GM21447 (cell line): ENCODE measurements around the gene CCDC9B.

Experiments used
- ATAC-seq: cut with Tn5 transposase; IDR thresholded peaks from one replicate; pipeline ENCODE4 v1.9.1; 2021; ENCODE audit not compliant: unreplicated experiment

CCDC9B gene

GRCh38 chr15:40345867-40346578 is 5.3 kb upstream of the CCDC9B start:
- ATAC-seq: no peak

- ATAC-seq: no peak
These were observed 4.6 kb upstream of the CCDC9B start for GRCh38 chr15:40345225-40345866.

GRCh38 chr15:40344631-40345120 is 3.9 kb upstream of the CCDC9B start:
- ATAC-seq: no peak

- no peak for ATAC-seq
These were observed 3.5 kb upstream of the CCDC9B start for GRCh38 chr15:40344217-40344616.

- ATAC-seq: no peak
These were observed 2.8 kb upstream of the CCDC9B start for GRCh38 chr15:40343512-40343911.

DNA sequence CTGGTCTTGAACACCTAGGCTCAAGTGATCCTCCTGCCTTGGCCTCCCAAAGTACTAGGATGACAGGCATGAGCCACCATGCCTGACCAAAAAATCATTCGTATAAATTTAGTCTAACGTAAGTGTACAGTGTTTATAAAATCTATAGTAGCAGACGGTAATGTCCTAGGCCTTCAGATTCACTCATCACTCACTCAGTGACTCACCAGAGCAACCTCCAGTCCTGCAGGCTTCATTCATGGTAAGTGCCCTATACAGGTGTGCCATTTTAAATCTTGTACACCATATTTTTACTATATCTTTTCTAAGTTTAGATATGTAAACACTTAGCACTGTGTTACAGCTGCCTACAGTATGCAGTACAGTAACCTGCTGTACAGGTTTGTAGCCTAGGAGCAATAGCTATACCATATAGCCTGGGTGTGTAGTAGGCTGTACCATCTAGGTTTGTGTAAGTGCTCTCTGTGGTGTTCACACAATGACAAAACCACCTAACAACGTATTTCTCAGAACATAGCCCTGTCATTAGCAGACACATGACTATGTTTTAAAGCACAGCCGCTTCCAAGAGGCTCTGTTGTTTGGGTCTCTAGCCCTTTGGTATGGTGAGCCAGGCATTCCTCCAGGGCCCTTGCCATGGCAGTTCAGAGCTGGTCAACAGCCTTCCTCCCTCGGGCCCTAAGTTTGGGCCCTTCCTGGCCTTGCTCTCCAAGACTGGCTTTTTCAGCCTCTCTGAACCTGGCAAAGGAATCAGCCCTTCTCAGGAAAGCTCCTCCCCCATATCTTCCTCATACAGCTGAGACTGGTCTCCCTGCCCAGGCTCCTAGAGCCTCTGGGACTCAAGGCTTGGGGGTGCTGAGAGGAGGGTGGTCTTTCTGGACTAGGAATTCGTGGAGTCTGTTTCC is 1.9 kb upstream of the CCDC9B start:
- ATAC-seq: no peak

- no peak for ATAC-seq
These were observed 550 bp downstream of the CCDC9B start for GRCh38 chr15:40340038-40340739.

DNA sequence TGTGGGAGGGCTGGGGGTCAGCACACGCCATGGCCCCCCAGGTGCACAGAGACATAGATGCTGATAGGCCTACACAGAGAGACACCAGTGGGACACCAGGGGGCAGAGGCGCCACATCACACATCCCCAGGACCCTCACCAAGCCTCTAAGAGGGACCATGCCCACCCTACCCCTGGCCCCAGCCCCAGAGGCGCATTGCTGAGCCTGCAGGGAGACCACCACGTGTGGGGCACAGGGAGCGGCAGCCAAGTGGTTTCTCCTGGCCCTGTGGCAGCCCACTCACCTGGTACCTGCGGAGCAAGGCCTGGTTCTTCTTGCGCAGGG is 1.2 kb downstream of the CCDC9B start:
- ATAC-seq: no peak

GRCh38 chr15:40338921-40339620 is 1.7 kb downstream of the CCDC9B start:
- ATAC-seq: no peak

DNA sequence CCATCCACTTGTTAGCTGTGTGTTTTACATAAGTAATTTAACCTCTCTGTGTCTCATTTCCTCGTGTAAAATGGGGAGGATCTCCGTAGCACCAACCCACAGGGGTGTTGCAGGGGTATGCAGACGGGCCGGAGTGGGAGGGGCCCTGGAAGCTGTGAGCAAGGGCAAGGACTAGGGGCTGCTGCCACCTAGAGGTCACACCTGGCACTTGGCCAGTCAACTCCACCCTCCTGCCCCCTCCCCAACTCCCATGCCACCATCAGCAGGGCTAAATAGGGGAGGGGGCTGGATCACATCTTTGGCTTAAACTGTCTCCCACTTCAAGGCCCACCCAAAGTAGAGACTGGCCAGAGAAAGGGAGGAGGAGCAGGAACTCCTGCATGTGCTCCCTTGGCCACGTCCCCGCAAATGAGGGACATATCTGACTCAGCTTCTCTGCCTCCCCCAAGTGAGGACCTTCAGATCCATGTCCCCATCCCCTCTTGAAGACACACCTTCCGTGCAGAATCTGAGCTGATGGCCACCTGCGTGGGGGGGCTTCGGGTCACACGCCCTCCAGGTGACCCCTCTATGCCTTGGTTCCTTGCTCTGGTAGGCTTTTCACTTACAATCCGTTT is 2.6 kb downstream of the CCDC9B start:
- no peak for ATAC-seq

DNA sequence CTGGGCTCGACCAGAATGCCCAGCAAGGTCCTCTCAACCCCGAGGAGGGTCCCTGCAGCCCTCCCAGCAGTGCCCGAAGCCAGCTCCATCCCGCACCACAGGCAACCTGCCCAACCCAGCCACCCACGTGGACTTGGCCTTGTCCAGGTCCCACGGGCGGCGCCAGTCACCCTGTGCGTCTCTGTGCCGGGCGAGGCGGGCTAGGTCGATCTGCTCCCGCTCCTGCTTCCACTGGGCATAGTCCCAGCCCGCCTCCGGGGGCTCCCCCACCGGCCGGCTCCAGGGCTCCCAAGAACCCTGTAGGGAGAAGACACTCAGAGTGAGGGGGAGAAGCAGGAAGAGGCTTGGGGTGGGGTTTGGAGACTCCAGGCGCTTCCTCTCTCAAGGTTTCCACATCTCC is 3.1 kb downstream of the CCDC9B start:
- ATAC-seq: no peak

DNA sequence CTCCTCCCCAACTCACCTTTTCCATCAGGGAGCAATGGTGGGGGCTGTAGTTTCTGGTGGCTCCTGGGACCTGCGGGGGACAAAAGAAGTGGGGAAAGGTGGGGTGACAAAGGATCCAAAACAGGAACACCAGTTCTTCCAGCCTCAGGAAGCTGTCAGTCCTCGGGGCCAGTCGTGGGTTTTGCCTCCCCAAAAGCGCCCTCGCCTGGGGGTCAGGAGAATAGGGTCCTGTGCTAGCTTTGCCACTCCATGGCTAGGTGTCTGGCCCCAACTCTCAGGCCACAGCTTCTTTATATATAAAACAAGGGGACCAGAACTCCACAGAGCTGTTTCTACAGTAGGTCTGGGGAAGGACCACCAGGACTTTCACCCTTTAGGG is 4.0 kb downstream of the CCDC9B start:
- no peak for ATAC-seq

DNA sequence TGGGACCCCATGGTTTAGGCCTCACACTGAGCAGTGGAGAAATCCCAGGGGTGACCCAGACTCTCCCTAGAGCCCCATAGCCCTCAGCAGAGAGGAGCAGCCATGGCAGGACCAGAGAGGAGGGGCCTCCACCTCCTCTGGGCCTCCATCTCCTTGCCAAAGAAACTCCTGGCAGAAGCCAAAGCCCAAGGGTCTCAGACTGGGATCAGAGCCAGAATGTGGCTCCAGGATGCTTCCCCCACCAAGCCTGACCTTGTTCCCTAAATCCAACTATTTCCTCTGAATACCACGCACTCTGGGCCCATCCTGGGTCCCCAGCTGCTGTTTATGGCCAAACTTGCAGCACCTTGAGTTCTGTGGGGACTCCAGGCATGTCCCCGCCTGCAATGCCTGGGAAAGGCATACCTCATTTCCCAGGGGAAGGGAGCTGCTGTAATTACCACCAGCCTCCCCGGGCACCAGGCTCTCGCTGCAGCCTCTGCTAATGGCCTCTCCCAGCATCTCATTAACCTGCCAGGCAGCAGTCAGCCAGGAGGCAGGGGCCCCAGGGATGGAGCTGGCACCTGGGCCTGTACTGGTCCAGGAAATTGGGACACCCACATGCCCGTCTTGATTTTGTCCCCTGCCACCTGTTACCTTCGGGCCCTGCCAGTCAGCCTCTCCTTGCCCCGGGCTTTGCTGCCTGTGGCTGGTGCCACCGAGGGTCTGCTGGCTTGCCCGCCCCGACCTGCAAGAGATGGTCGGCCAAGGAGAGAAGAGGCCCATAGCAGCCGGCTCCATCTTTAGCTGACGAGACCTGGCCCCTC is 4.6 kb downstream of the CCDC9B start:
- no peak for ATAC-seq

DNA sequence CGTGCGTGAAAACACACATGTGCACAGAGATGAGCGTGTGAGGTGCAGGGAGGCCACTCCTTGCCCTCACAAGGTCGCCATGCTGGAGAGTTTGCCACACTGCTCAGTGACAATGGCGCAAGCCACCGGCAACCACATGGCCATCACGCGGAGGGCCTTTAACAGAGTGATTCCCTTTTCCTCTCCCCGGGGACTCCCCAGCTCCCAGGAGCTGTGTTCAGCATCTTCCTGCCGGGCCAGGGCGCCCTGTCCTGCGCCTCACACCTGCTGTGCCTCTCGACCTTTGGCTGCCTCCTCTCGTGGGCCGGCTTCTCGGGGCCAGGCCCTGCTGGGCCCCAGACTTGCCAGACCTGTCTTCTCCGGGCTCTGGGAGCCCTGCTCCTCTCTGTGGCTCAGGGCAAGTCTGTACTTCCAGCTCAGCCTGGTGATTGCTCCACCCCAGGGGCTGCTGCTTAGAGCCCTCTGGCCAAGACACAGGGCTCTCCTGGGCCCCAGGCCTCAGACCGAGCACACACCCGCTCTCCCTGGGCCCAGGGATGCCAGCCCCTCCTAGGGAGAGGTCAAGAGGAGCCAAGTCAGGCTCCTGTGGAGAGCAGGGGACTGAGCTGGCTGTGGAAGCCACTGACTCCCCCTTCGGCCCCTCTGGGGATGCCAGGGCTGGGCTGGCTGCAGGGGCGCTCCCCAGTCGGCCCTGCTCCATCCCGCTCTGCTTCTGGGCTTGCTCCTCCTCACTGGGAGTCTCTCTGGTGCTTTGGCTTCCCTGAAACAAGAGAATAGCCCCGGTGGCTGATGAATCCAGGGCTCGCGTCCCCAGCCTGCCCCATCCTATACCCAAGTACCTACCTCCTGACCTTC is 5.6 kb downstream of the CCDC9B start:
- no peak for ATAC-seq

- no peak for ATAC-seq
These were observed 6.2 kb downstream of the CCDC9B start for GRCh38 chr15:40334541-40334940.

DNA sequence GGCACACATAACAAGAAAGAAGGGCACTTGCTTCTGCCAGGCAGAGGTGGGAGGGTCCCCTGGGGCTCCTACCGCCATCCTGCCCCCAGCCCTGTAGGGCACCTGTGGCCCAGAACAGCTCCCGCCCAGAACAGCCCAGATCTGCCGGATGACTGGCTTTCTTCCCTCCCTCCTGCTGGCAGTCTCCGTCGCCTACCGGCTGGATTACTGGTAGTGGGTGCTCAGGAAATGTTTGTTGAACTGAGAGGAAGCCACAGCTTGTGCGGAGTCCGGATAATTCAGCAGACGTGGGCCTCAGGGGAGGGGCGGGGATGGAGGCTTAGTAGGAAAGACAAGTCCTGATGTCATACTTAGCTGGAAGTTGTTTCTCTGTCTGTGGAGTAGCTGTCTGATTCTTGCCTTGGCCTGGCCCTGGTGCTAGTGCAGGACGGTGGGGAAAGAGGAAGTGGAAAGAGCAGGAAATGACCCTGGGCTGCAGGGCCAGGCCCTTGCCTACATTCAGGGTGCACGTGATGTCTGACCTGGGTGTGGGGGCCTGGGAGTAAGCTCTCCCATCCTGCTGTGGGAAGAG is 6.7 kb downstream of the CCDC9B start:
- ATAC-seq: no peak

GRCh38 chr15:40332113-40332781 is 8.5 kb downstream of the CCDC9B start:
- no peak for ATAC-seq

DNA sequence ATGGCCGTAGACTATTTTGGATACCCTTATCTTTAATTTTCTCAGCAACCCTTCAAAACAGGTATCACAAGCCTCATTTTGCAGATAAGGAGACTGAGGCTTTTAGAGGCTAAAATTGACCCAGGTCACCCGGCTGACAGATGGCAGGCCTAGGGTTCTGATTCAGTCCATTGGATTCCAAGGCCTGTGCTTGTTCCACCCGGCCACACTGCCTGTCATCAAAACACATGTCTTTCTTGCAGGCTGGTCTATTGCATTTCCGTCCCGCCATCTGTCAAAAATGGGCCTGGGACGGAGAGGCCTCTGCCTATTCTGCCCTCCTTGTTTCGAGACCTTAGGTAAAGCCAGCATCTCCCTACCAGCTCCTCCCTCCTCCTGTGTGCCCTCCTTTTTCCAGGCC is 9.1 kb downstream of the CCDC9B start:
- no peak for ATAC-seq
